K562 (cell line): ENCODE data around the gene MAPK13. TPM values are rescaled to one million over a fixed set of nuclear protein-coding genes. Genes with fewer than 3 reads are reported as not detected.

Experiments
- ARHGAP35 ChIP-seq: fragments of 450-650 bp; IDR thresholded peaks from 2 replicates; pipeline ENCODE4 v1.6.1; 2018; ENCODE audit not compliant: partially characterized antibody
- ASH1L ChIP-seq: fragments of 450-650 bp; IDR thresholded peaks from 2 replicates; pipeline ENCODE4 v1.6.1; 2018; ENCODE audit warnings: borderline replicate concordance, mild to moderate bottlenecking, low read depth; ENCODE audit not compliant: partially characterized antibody
- ATF1 ChIP-seq, 2 experiments: fragments of 450-650 bp in 1 of 2; IDR thresholded peaks; 2 replicates each; pipeline ENCODE4 v1.6.1; 2016; ENCODE audit warnings: missing compliant biosample characterization in 1 of 2, missing genetic modification characterization in 1 of 2
- CBX2 ChIP-seq: fragments of 200-600 bp; sonication (generic); IDR thresholded peaks from one replicate; pipeline ENCODE4 v1.6.1; 2012; ENCODE audit warnings: mild to moderate bottlenecking, low read length, inconsistent platforms; ENCODE audit not compliant: insufficient read depth, poor library complexity, severe bottlenecking
- GABPA ChIP-seq: fragments of 200-800 bp; sonication (Bioruptor generic); conservative IDR thresholded peaks from 2 replicates; pipeline ENCODE4 v1.6.1; 2016; ENCODE audit warnings: low read depth, missing genetic modification characterization, missing compliant biosample characterization
- HNRNPL ChIP-seq: fragments of 200-400 bp; formaldehyde crosslinking; IDR thresholded peaks from 2 replicates; pipeline ENCODE4 v1.6.1; 2017; ENCODE audit warnings: low read depth, mild to moderate bottlenecking, low read length
- LEF1 ChIP-seq: fragments of 450-650 bp; IDR thresholded peaks from 2 replicates; pipeline ENCODE4 v1.6.1; 2016; ENCODE audit warnings: mild to moderate bottlenecking
- MEF2D ChIP-seq: conservative IDR thresholded peaks from 2 replicates; pipeline ENCODE4 v1.6.1; 2016; ENCODE audit warnings: low read depth, missing genetic modification characterization, missing compliant biosample characterization
- NCOR1 ChIP-seq: fragments of 450-650 bp; IDR thresholded peaks from 2 replicates; pipeline ENCODE4 v1.6.1; 2016; ENCODE audit warnings: mild to moderate bottlenecking, moderate library complexity
- NRF1 ChIP-seq, 2 experiments: fragments of 450-650 bp; IDR thresholded peaks in 1 of 2; conservative IDR thresholded peaks in 1 of 2; 2 replicates each; pipeline ENCODE4 v1.6.1; 2014; ENCODE audit warnings: mild to moderate bottlenecking in 2 of 2
- U2AF1 ChIP-seq: fragments of 200-400 bp; formaldehyde crosslinking; optimal IDR thresholded peaks from 2 replicates; pipeline ENCODE3; 2017; ENCODE audit warnings: mild to moderate bottlenecking, low read depth, low read length, moderate library complexity
- ZBTB40 ChIP-seq, 2 experiments: fragments of 450-650 bp in 1 of 2; sonication (generic) in 1 of 2; formaldehyde crosslinking in 1 of 2; IDR thresholded peaks; 2 replicates each; pipeline versions ENCODE4 v1.7.1 to v1.9.0; 2016 to 2022; ENCODE audit warnings: inconsistent platforms in 1 of 2, mild to moderate bottlenecking in 1 of 2, missing genetic modification reagents in 1 of 2
- ZNF609 ChIP-seq: sonication (generic); formaldehyde crosslinking; IDR thresholded peaks from 2 replicates; pipeline ENCODE4 v1.8.1; 2023; ENCODE audit warnings: missing genetic modification reagents, mild to moderate bottlenecking, borderline replicate concordance
- polyA plus RNA-seq, 8 experiments: library from polyadenylated mRNA; depleted of rRNA in 4 of 8; stranded (reverse) in 5 of 8; unstranded in 3 of 8; fragments of >200 nt; fragmentation: Nextera tagmentation in 2 of 8; fragmentation: Illumina TruSeq in 1 of 8; extraction: Ambion mirVana in 2 of 8; extraction: Trizol in 1 of 8; gene quantifications; 2 replicates each; pipeline versions ENCODE4 v1.2.1 to v1.2.3, GENCODE V29; 2011 to 2014; ENCODE audit warnings: inconsistent platforms in 1 of 8, missing spikeins in 1 of 8
- total RNA-seq, 7 experiments: library from RNA; depleted of rRNA in 6 of 7; stranded (reverse); fragments of >200 nt in 6 of 7; fragmentation: Illumina TruSeq in 2 of 7; extraction: Trizol in 2 of 7; gene quantifications; 2 replicates each; pipeline versions ENCODE4 v1.2.1 to v1.2.3, GENCODE V29; 2011 to 2021; ENCODE audit warnings: low replicate concordance in 1 of 7

MAPK13 gene
- total and polyA plus RNA-seq, 9 of the 15 experiments (the other 6 are each of a cell fraction or from before 2014, with no cell fraction given): 0.03 to 2.3 (median 0.48) TPM; not detected in 1

DNA sequence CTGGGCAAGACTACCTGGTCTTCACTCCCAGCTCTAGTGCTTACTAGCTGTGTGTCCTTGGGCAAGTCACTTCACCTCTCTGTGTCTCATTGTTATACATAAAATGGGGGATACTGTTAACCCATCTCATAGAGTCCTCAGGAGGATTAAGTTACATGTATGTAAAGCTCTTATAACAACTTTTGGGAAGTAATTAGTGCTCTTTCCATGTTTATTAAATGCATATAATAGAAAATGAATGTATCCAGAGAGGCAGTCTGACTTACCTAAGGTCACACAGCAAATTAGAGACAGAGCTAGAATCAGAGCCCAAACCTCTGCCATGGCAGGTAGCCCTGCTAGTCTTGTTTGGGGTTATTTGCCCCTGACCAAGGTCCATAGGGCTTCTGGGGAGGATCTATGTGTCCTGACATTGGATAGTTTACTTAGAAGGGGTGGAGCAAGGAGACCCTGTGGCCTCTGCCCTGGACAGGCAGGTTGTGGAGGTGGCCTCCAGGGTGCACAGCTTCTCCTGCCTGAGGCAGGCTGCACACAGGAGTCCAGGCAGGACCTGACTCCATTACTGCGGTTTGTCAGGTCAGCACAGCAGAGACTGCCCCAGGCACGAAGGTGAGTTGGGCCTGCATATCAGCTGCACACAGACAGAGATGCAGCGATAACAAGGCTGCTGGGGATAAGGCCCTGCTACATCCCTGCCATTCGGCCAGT, 8.4 kb upstream of the MAPK13 start (continued):
- TF ChIP-seq NCOR1 (peak; percentile 43; the same call in 1 of the 2 replicates), GABPA (tag) (no peak), NRF1 (conservative IDR thresholded peaks at IDR 0.05 in 1 of 2, IDR thresholded peaks at IDR 0.05 in 1 of 2) (no peak), CBX2 (no peak), HNRNPL (no peak), U2AF1 (no peak), ASH1L (no peak), MEF2D (tag) (no peak), ZNF609 (CRISPR knock-in tag) (no peak), ATF1 (CRISPR knock-in tag; IDR thresholded peaks at IDR 0.05) (no peak), ATF1 (tag; IDR thresholded peaks at IDR 0.05) (no peak; the same call in 1 of the 2 replicates), ZBTB40 (IDR thresholded peaks at IDR 0.05) (no peak), ZBTB40 (CRISPR knock-in tag; IDR thresholded peaks at IDR 0.05) (no peak), LEF1 (no peak), ARHGAP35 (no peak)
